K562 (cell line): ENCODE results near the gene MT1A. TPM values are rescaled to one million over a fixed set of nuclear protein-coding genes. Genes with fewer than 3 reads are reported as not detected.

Experiments
- ARHGAP35 ChIP-seq: fragments of 450-650 bp; IDR thresholded peaks from 2 replicates; pipeline ENCODE4 v1.6.1; 2018; ENCODE audit not compliant: partially characterized antibody
- ARID1B ChIP-seq: fragments of 450-650 bp; IDR thresholded peaks from 2 replicates; pipeline ENCODE4 v1.6.1; 2016; ENCODE audit warnings: antibody characterized with exemption, mild to moderate bottlenecking, inconsistent platforms
- BRD4 ChIP-seq: fragments of 200-600 bp; sonication (generic); IDR thresholded peaks from 2 replicates; pipeline ENCODE4 v1.6.1; 2017; ENCODE audit warnings: inconsistent platforms
- BRF2 ChIP-seq: IDR thresholded peaks from 3 replicates; pipeline ENCODE4 v1.6.1; 2011; ENCODE audit warnings: borderline replicate concordance, mild to moderate bottlenecking; ENCODE audit not compliant: insufficient read length, insufficient read depth
- GABPB2 ChIP-seq: fragments of 250-450 bp; sonication (Bioruptor Pico); conservative IDR thresholded peaks from 2 replicates; pipeline ENCODE4 v1.5.1; 2021; ENCODE audit warnings: mild to moderate bottlenecking
- GTF2A2 ChIP-seq: IDR thresholded peaks from 2 replicates; pipeline ENCODE4 v1.6.1; 2016; ENCODE audit warnings: mild to moderate bottlenecking, missing genetic modification characterization, missing compliant biosample characterization
- KLF1 ChIP-seq: fragments of 450-650 bp; IDR thresholded peaks from 2 replicates; pipeline ENCODE4 v1.6.1; 2016; ENCODE audit warnings: missing genetic modification characterization, missing compliant biosample characterization
- MCM5 ChIP-seq: fragments of 450-650 bp; IDR thresholded peaks from 2 replicates; pipeline ENCODE4 v1.6.1; 2016; ENCODE audit warnings: low read depth
- MECOM ChIP-seq: fragments of 250-450 bp; sonication (Bioruptor Pico); IDR thresholded peaks from 2 replicates; pipeline ENCODE4 v1.8.0; 2022; ENCODE audit warnings: inconsistent platforms
- RCOR1 ChIP-seq, 2 experiments: IDR thresholded peaks; 2 replicates each; pipeline ENCODE4 v1.6.1; 2012; ENCODE audit warnings: low read depth in 2 of 2, low read length in 2 of 2, borderline replicate concordance in 1 of 2, improper control_type of control experiment in 1 of 2
- TEAD1 ChIP-seq, 2 experiments: fragments of 450-650 bp in 1 of 2; sonication (generic) in 1 of 2; formaldehyde crosslinking; IDR thresholded peaks; 2 replicates each; pipeline versions ENCODE4 v1.4.0 to v1.8.0; 2020 to 2022; ENCODE audit warnings: mild to moderate bottlenecking in 2 of 2, missing genetic modification reagents in 1 of 2
- YY1 ChIP-seq, 3 experiments: IDR thresholded peaks; 2 replicates each; pipeline ENCODE4 v1.6.1; 2011; ENCODE audit warnings: low read length in 2 of 3, mild to moderate bottlenecking in 2 of 3, moderate library complexity in 2 of 3, borderline replicate concordance in 1 of 3, control low read depth in 1 of 3, low read depth in 1 of 3; ENCODE audit not compliant: insufficient read depth in 3 of 3, insufficient replicate concordance in 2 of 3, control insufficient read depth in 1 of 3, insufficient read length in 1 of 3; ENCODE audit errors: extremely low read depth in 1 of 3
- ZNF140 ChIP-seq: fragments of 250-450 bp; sonication (Bioruptor Pico); IDR thresholded peaks from 2 replicates; pipeline ENCODE4 v1.8.0; 2021; ENCODE audit warnings: moderate library complexity, mild to moderate bottlenecking, inconsistent platforms
- ZNF174 ChIP-seq: fragments of 250-450 bp; sonication (Bioruptor Pico); IDR thresholded peaks from 2 replicates; pipeline ENCODE4 v1.4.0; 2020; ENCODE audit warnings: mild to moderate bottlenecking
- ZNF740 ChIP-seq, 3 experiments: fragments of 200-800 bp in 1 of 3; sonication (Bioruptor generic) in 1 of 3; sonication (generic) in 1 of 3; formaldehyde crosslinking in 1 of 3; IDR thresholded peaks; 2 replicates each; pipeline versions ENCODE4 v1.6.1 to v1.8.0; 2016 to 2022; ENCODE audit warnings: mild to moderate bottlenecking in 2 of 3, missing compliant biosample characterization in 2 of 3, missing genetic modification characterization in 2 of 3, missing genetic modification reagents in 1 of 3
- polyA plus RNA-seq, 8 experiments: library from polyadenylated mRNA; depleted of rRNA in 4 of 8; stranded (reverse) in 5 of 8; unstranded in 3 of 8; fragments of >200 nt; fragmentation: Nextera tagmentation in 2 of 8; fragmentation: Illumina TruSeq in 1 of 8; extraction: Ambion mirVana in 2 of 8; extraction: Trizol in 1 of 8; gene quantifications; 2 replicates each; pipeline versions ENCODE4 v1.2.1 to v1.2.3, GENCODE V29; 2011 to 2014; ENCODE audit warnings: inconsistent platforms in 1 of 8, missing spikeins in 1 of 8
- total RNA-seq, 7 experiments: library from RNA; depleted of rRNA in 6 of 7; stranded (reverse); fragments of >200 nt in 6 of 7; fragmentation: Illumina TruSeq in 2 of 7; extraction: Trizol in 2 of 7; gene quantifications; 2 replicates each; pipeline versions ENCODE4 v1.2.1 to v1.2.3, GENCODE V29; 2011 to 2021; ENCODE audit warnings: low replicate concordance in 1 of 7
- TF ChIP-seq, protein P1 (sequence below), 2 experiments: fragments of 450-650 bp; formaldehyde crosslinking in 1 of 2; IDR thresholded peaks; 2 replicates each; pipeline versions ENCODE4 v1.4.0 to v1.6.1; 2014 to 2020; ENCODE audit warnings: mild to moderate bottlenecking in 2 of 2, borderline replicate concordance in 1 of 2, low read depth in 1 of 2

MT1A gene
- total and polyA plus RNA-seq, 9 of the 15 experiments (the other 6 are each of a cell fraction or from before 2014, with no cell fraction given), result 0.23 TPM; not detected in 8

DNA sequence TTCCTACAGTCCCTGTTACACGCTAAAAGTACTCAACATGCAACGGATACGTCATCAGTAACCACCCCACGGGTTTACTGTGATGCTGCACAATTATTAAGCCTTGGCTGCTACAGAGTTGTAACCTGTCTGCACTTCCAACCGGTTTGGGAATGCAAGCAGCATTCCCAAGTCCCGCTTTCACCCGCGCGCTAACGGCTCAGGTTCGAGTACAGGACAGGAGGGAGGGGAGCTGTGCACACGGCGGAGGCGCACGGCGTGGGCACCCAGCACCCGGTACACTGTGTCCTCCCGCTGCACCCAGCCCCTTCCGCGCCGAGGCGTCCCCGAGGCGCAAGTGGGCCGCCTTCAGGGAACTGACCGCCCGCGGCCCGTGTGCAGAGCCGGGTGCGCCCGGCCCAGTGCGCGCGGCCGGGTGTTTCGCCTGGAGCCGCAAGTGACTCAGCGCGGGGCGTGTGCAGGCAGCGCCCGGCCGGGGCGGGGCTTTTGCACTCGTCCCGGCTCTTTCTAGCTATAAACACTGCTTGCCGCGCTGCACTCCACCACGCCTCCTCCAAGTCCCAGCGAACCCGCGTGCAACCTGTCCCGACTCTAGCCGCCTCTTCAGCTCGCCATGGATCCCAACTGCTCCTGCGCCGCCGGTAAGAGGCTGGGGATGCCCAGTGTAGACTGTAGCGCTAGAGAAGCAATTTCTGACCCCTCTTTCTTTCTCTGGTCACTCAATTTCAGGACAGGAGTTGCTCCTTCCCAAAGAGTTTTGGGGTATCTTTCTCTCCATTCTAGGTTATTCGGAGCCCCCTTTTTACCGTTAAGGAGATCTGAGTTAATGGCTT is 30.2 kb upstream of the MT1A start, which contains the start of gene MT2A (continued):
- TF ChIP-seq, protein P1, sequence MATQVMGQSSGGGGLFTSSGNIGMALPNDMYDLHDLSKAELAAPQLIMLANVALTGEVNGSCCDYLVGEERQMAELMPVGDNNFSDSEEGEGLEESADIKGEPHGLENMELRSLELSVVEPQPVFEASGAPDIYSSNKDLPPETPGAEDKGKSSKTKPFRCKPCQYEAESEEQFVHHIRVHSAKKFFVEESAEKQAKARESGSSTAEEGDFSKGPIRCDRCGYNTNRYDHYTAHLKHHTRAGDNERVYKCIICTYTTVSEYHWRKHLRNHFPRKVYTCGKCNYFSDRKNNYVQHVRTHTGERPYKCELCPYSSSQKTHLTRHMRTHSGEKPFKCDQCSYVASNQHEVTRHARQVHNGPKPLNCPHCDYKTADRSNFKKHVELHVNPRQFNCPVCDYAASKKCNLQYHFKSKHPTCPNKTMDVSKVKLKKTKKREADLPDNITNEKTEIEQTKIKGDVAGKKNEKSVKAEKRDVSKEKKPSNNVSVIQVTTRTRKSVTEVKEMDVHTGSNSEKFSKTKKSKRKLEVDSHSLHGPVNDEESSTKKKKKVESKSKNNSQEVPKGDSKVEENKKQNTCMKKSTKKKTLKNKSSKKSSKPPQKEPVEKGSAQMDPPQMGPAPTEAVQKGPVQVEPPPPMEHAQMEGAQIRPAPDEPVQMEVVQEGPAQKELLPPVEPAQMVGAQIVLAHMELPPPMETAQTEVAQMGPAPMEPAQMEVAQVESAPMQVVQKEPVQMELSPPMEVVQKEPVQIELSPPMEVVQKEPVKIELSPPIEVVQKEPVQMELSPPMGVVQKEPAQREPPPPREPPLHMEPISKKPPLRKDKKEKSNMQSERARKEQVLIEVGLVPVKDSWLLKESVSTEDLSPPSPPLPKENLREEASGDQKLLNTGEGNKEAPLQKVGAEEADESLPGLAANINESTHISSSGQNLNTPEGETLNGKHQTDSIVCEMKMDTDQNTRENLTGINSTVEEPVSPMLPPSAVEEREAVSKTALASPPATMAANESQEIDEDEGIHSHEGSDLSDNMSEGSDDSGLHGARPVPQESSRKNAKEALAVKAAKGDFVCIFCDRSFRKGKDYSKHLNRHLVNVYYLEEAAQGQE (IDR thresholded peaks at IDR 0.05; ENCODE audit: borderline replicate concordance), result no peak; the same call in 1 of the 2 replicates
- TF ChIP-seq, protein P1 (CRISPR knock-in tag; IDR thresholded peaks at IDR 0.05; ENCODE audit: low read depth), result peak; percentile 76
- TF ChIP-seq GTF2A2 (tag) (no peak), KLF1 (tag) (no peak), MCM5 (no peak), ZNF174 (CRISPR knock-in tag) (no peak), BRF2 (no peak), ARID1B (0 out of 2 replicates have a peak, but pooled peaks have one; percentile 15), GABPB2 (CRISPR knock-in tag) (no peak), RCOR1 (IDR thresholded peaks at IDR 0.05; ENCODE audit: borderline replicate concordance in 1 of 2, low read depth in 2 of 2, low read length in 2 of 2) (peak in 1 of 2 experiments; percentile 64; a peak in 1 of 4 replicates), ZNF140 (CRISPR knock-in tag) (no peak), ARHGAP35 (no peak), YY1 (IDR thresholded peaks at IDR 0.05; ENCODE audit: borderline replicate concordance in 1 of 3, control insufficient read depth in 1 of 3, extremely low read depth in 1 of 3, insufficient read depth in 3 of 3, insufficient read length in 1 of 3, insufficient replicate concordance in 2 of 3, low read depth in 1 of 3, low read length in 2 of 3) (peak in 2 of 3 experiments; percentile 10 to 41), BRD4 (no peak; the same call in 1 of the 2 replicates), TEAD1 (CRISPR knock-in tag; IDR thresholded peaks at IDR 0.05) (no peak), ZNF740 (CRISPR knock-in tag; IDR thresholded peaks at IDR 0.05) (no peak), ZNF740 (tag; IDR thresholded peaks at IDR 0.05) (no peak), MECOM (no peak)
